HCT116 (cell line): ENCODE measurements around the gene VPS4B. TPM values are rescaled to one million over a fixed set of nuclear protein-coding genes. Genes with fewer than 3 reads are reported as not detected.

Experiments
- ATAC-seq: fragments of 200-7000 bp; cut with Tn5 transposase; 2 replicates; pipeline ENCODE4 v1.9.1; 2020; ENCODE audit warnings: mild to moderate bottlenecking, moderate library complexity
- BruUV-seq: library from RNA; stranded (reverse); fragments of 400-500 nt; replicated peaks from 2 replicates; lab custom pipeline; 2021; lab: Mats Ljungman, UMichigan
- CTCF ChIA-PET: fragments of 300-600 bp; sonication (Branson Sonifier 250); formaldehyde crosslinking; loops from one replicate; lab custom pipeline; 2021; ENCODE audit warnings: antibody characterized with exemption; lab: Charles Lee
- POLR2A ChIA-PET: fragments of 300-600, 350-600 bp; sonication (Branson Sonifier 250); formaldehyde crosslinking; loops from one replicate; lab custom pipeline; 2021; ENCODE audit warnings: antibody characterized with exemption; lab: Charles Lee
- RAD21 ChIA-PET, 2 experiments: fragments of 300-600 bp; sonication (Branson Sonifier 250); formaldehyde crosslinking; loops; one replicate each; lab custom pipeline; 2023; ENCODE audit warnings: low total read pairs in 2 of 2; ENCODE audit not compliant: uncharacterized antibody in 2 of 2, unreplicated experiment in 2 of 2, low non-redundant PET in 1 of 2; lab: Charles Lee
- DNase-seq: peaks from one replicate; pipeline ENCODE4 v3.0.0-alpha.2; 2010; ENCODE audit warnings: low read depth, low spot score
- H2AFZ ChIP-seq: fragments of 200-600 bp; shearing (Covaris generic), sonication (generic); 2 replicates; pipeline ENCODE4 v1.6.1; 2017; ENCODE audit warnings: low read depth, mixed run types, mixed read lengths, antibody characterized with exemption, low read length; ENCODE audit not compliant: poor library complexity, severe bottlenecking
- H3K27ac ChIP-seq: 2 replicates; pipeline ENCODE4 v1.5.1; 2012; ENCODE audit warnings: low read depth, low read length
- H3K27me3 ChIP-seq: fragments of 200-600 bp; sonication (generic); 2 replicates; pipeline ENCODE4 v1.6.1; 2016; ENCODE audit warnings: mixed run types, low read length, mixed read lengths; ENCODE audit not compliant: insufficient read depth
- H3K36me3 ChIP-seq, 2 experiments: fragments of 200-500 bp in 1 of 2; fragments of 200-600 bp in 1 of 2; sonication (Bioruptor generic) in 1 of 2; sonication (generic) in 1 of 2; 2 replicates each; pipeline versions ENCODE4 v1.5.1 to v1.6.1; 2014 to 2016; ENCODE audit warnings: low read length in 2 of 2, inconsistent platforms in 1 of 2, mixed read lengths in 1 of 2, mixed run types in 1 of 2; ENCODE audit not compliant: insufficient read depth in 2 of 2, control insufficient read depth in 1 of 2
- H3K4me1 ChIP-seq, 2 experiments: fragments of 200-600 bp in 1 of 2; sonication (generic) in 1 of 2; 2 replicates each; pipeline versions ENCODE4 v1.5.1 to v1.6.1; 2012 to 2017; ENCODE audit warnings: low read length in 2 of 2, inconsistent platforms in 1 of 2, mild to moderate bottlenecking in 1 of 2, mixed read lengths in 1 of 2, mixed run types in 1 of 2, moderate library complexity in 1 of 2; ENCODE audit not compliant: insufficient read depth in 2 of 2, control insufficient read depth in 1 of 2
- H3K4me2 ChIP-seq: fragments of 200-600 bp; sonication (generic); 2 replicates; pipeline ENCODE4 v1.6.1; 2017; ENCODE audit warnings: mixed run types, low read length, mixed read lengths
- H3K4me3 ChIP-seq, 2 experiments: fragments of 200-600 bp in 1 of 2; sonication (generic) in 1 of 2; replicated peaks in 1 of 2; 2 replicates each; pipeline ENCODE4 v1.5.1; 2011 to 2016; ENCODE audit warnings: low read length in 2 of 2, control low read depth in 1 of 2, low read depth in 1 of 2, mild to moderate bottlenecking in 1 of 2, mixed read lengths in 1 of 2, mixed run types in 1 of 2
- H3K79me2 ChIP-seq: fragments of 200-600 bp; sonication (generic); 2 replicates; pipeline ENCODE4 v1.6.1; 2017; ENCODE audit warnings: mild to moderate bottlenecking, mixed run types, low read length, moderate library complexity, mixed read lengths; ENCODE audit not compliant: insufficient read depth
- H3K9ac ChIP-seq: fragments of 200-600 bp; sonication (generic); 2 replicates; pipeline ENCODE4 v1.6.1; 2016; ENCODE audit warnings: low read length, mixed read lengths
- H3K9me2 ChIP-seq: fragments of 200-600 bp; sonication (generic), shearing (Covaris generic); 2 replicates; pipeline ENCODE4 v1.6.1; 2017; ENCODE audit warnings: mixed run types, mild to moderate bottlenecking, moderate library complexity; ENCODE audit not compliant: insufficient read depth
- H3K9me3 ChIP-seq, 2 experiments: fragments of 200-500 bp in 1 of 2; fragments of 200-600 bp in 1 of 2; sonication (Bioruptor generic) in 1 of 2; sonication (generic) in 1 of 2; 2 replicates each; pipeline ENCODE4 v1.6.1; 2014 to 2017; ENCODE audit warnings: low read length in 2 of 2, mixed read lengths in 2 of 2, inconsistent platforms in 1 of 2, low read depth in 1 of 2, mild to moderate bottlenecking in 1 of 2, mixed run types in 1 of 2, moderate library complexity in 1 of 2; ENCODE audit not compliant: control insufficient read depth in 1 of 2, insufficient read depth in 1 of 2
- H4K20me1 ChIP-seq: fragments of 200-600 bp; sonication (generic), shearing (Covaris generic); 2 replicates; pipeline ENCODE4 v1.6.1; 2017; ENCODE audit warnings: mixed run types, mild to moderate bottlenecking, moderate library complexity; ENCODE audit not compliant: insufficient read depth
- CBX3 ChIP-seq: IDR thresholded peaks from 2 replicates; pipeline ENCODE4 v1.6.1; 2012; ENCODE audit warnings: low read depth
- CEBPB ChIP-seq: IDR thresholded peaks from 2 replicates; pipeline ENCODE4 v1.6.1; 2012; ENCODE audit warnings: low read depth
- ELF1 ChIP-seq: IDR thresholded peaks from 2 replicates; pipeline ENCODE4 v1.6.1; 2012; ENCODE audit warnings: low read depth, borderline replicate concordance
- EZH2 ChIP-seq: fragments of 200-600 bp; sonication (generic); IDR thresholded peaks from 2 replicates; pipeline ENCODE4 v1.6.1; 2017; ENCODE audit warnings: antibody characterized with exemption, mixed run types
- EZH2phosphoT487 ChIP-seq: fragments of 200-600 bp; IDR thresholded peaks from 2 replicates; pipeline ENCODE4 v1.6.1; 2018; ENCODE audit warnings: antibody characterized with exemption, borderline replicate concordance
- FOSL1 ChIP-seq: IDR thresholded peaks from 2 replicates; pipeline ENCODE4 v1.6.1; 2012; ENCODE audit warnings: low read depth
- JUND ChIP-seq: IDR thresholded peaks from 2 replicates; pipeline ENCODE4 v1.6.1; 2012
- MAX ChIP-seq: IDR thresholded peaks from 2 replicates; pipeline ENCODE4 v1.6.1; 2012
- RAD21 ChIP-seq: IDR thresholded peaks from 2 replicates; pipeline ENCODE4 v1.6.1; 2012; ENCODE audit warnings: low read depth, mild to moderate bottlenecking
- SIN3A ChIP-seq: IDR thresholded peaks from 2 replicates; pipeline ENCODE4 v1.6.1; 2012; ENCODE audit warnings: low read depth
- SP1 ChIP-seq: IDR thresholded peaks from 2 replicates; pipeline ENCODE4 v1.6.1; 2012; ENCODE audit warnings: low read depth
- TCF7L2 ChIP-seq: IDR thresholded peaks from 2 replicates; pipeline ENCODE4 v1.7.0; 2011; ENCODE audit warnings: borderline replicate concordance, inconsistent platforms; ENCODE audit not compliant: insufficient read depth, insufficient read length; ENCODE audit errors: extremely low read depth
- YY1 ChIP-seq: IDR thresholded peaks from 2 replicates; pipeline ENCODE4 v1.6.1; 2011; ENCODE audit warnings: low read length, low read depth, moderate library complexity, mild to moderate bottlenecking; ENCODE audit not compliant: insufficient replicate concordance; ENCODE audit errors: extremely low read depth
- ZFX ChIP-seq: fragments of 450-650 bp; IDR thresholded peaks from 2 replicates; pipeline ENCODE4 v1.6.1; 2017
- intact Hi-C: fragments of 100-400 bp; cut with micrococcal nuclease; formaldehyde crosslinking; loops from 2 replicates; pipeline ENCODE4 v1.10.0; 2022
- total RNA-seq: library from RNA; stranded (reverse); gene quantifications from one replicate; pipeline ENCODE4 v1.2.1, GENCODE V29; 2021; ENCODE audit not compliant: unreplicated experiment
- TF ChIP-seq, protein P1 (sequence below): IDR thresholded peaks from 2 replicates; pipeline ENCODE4 v1.6.1; 2012
- TF ChIP-seq, protein P2 (sequence below), 3 experiments: fragments of 200-600 bp in 1 of 3; sonication (generic) in 1 of 3; IDR thresholded peaks in 2 of 3; conservative IDR thresholded peaks in 1 of 3; 2 replicates each; pipeline ENCODE4 v1.5.1; 2012 to 2017; ENCODE audit warnings: low read depth in 2 of 3, low read length in 2 of 3, antibody characterized with exemption in 1 of 3, borderline replicate concordance in 1 of 3, control low read depth in 1 of 3, mild to moderate bottlenecking in 1 of 3, mixed read lengths in 1 of 3, mixed run types in 1 of 3, moderate library complexity in 1 of 3; ENCODE audit not compliant: insufficient read depth in 1 of 3
- TF ChIP-seq, protein P3 (sequence below): IDR thresholded peaks from 2 replicates; pipeline ENCODE4 v1.6.1; 2011; ENCODE audit warnings: mild to moderate bottlenecking, low read length, moderate library complexity; ENCODE audit not compliant: insufficient replicate concordance; ENCODE audit errors: extremely low read depth

The VPS4B gene
- total RNA-seq, 1 experiment from 2014 or later: 68.3 TPM

GRCh38 chr18:63409301-63409700 lies 13.0 kb downstream of the VPS4B start:
- Histone ChIP-seq H3K27ac (no peak overlapping the region), H3K9me3 (no peaks in the 10 kb centered on the region), H3K9ac (no peak overlapping the region), H3K4me1 (peaks cover 0 to 12% of the 10 kb centered on the region in 2 experiments; a peak in 2 of 4 replicates), H2AFZ (no peak overlapping the region), H3K4me2 (no peak overlapping the region), H3K79me2 (peaks cover 55% of the 10 kb centered on the region), H3K9me2 (no peaks in the 10 kb centered on the region), H3K4me3 (no peak overlapping the region), H4K20me1 (no peaks in the 10 kb centered on the region), H3K36me3 (peaks cover 2 to 20% of the 10 kb centered on the region in 2 experiments; a peak in 3 of 4 replicates), H3K27me3 (no peaks in the 10 kb centered on the region)
- POLR2A ChIA-PET: no interaction called here
- TF ChIP-seq, protein P1, sequence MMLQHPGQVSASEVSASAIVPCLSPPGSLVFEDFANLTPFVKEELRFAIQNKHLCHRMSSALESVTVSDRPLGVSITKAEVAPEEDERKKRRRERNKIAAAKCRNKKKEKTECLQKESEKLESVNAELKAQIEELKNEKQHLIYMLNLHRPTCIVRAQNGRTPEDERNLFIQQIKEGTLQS: no peak
- TF ChIP-seq, protein P2, sequence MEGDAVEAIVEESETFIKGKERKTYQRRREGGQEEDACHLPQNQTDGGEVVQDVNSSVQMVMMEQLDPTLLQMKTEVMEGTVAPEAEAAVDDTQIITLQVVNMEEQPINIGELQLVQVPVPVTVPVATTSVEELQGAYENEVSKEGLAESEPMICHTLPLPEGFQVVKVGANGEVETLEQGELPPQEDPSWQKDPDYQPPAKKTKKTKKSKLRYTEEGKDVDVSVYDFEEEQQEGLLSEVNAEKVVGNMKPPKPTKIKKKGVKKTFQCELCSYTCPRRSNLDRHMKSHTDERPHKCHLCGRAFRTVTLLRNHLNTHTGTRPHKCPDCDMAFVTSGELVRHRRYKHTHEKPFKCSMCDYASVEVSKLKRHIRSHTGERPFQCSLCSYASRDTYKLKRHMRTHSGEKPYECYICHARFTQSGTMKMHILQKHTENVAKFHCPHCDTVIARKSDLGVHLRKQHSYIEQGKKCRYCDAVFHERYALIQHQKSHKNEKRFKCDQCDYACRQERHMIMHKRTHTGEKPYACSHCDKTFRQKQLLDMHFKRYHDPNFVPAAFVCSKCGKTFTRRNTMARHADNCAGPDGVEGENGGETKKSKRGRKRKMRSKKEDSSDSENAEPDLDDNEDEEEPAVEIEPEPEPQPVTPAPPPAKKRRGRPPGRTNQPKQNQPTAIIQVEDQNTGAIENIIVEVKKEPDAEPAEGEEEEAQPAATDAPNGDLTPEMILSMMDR (IDR thresholded peaks at IDR 0.05 in 2 of 3, conservative IDR thresholded peaks at IDR 0.05 in 1 of 3; ENCODE audit: borderline replicate concordance in 1 of 3, insufficient read depth in 1 of 3, low read depth in 2 of 3, low read length in 2 of 3): no peak
- TF ChIP-seq MAX (no peak), TCF7L2 (no peak)
- TSS peak; percentile 5 for BruUV-seq
- DNase-seq (no peak), ATAC-seq (no peak)
- RAD21 ChIA-PET: no interaction called here
- CTCF ChIA-PET: no interaction called here
- intact Hi-C loops: no loop called here

- Histone ChIP-seq H3K4me1 (peaks cover 0 to 9% of the 10 kb centered on the region in 2 experiments; a peak in 1 of 4 replicates), H3K4me3 (no peak overlapping the region), H2AFZ (no peak overlapping the region), H3K36me3 (peaks cover 18 to 24% of the 10 kb centered on the region in 2 experiments), H3K4me2 (no peak overlapping the region), H3K9ac (no peak overlapping the region), H3K79me2 (peaks cover 42% of the 10 kb centered on the region), H3K27me3 (no peaks in the 10 kb centered on the region), H3K9me3 (no peaks in the 10 kb centered on the region), H3K9me2 (no peaks in the 10 kb centered on the region), H4K20me1 (no peaks in the 10 kb centered on the region), H3K27ac (no peak overlapping the region)
- RAD21 ChIA-PET: no interaction called here
- ATAC-seq (no peak), DNase-seq (no peak)
- BruUV-seq: no TSS peak
- intact Hi-C loops: no loop called here
- CTCF ChIA-PET: no interaction called here
- POLR2A ChIA-PET: no interaction called here
- TF ChIP-seq ZFX (no peak), EZH2phosphoT487 (no peak), ELF1 (no peak), CEBPB (no peak), SP1 (no peak), RAD21 (no peak), CBX3 (no peak), SIN3A (no peak), YY1 (no peak), TCF7L2 (no peak), JUND (no peak), EZH2 (no peak), FOSL1 (no peak)
- TF ChIP-seq, protein P3, sequence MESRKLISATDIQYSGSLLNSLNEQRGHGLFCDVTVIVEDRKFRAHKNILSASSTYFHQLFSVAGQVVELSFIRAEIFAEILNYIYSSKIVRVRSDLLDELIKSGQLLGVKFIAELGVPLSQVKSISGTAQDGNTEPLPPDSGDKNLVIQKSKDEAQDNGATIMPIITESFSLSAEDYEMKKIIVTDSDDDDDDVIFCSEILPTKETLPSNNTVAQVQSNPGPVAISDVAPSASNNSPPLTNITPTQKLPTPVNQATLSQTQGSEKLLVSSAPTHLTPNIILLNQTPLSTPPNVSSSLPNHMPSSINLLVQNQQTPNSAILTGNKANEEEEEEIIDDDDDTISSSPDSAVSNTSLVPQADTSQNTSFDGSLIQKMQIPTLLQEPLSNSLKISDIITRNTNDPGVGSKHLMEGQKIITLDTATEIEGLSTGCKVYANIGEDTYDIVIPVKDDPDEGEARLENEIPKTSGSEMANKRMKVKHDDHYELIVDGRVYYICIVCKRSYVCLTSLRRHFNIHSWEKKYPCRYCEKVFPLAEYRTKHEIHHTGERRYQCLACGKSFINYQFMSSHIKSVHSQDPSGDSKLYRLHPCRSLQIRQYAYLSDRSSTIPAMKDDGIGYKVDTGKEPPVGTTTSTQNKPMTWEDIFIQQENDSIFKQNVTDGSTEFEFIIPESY: no peak
- TF ChIP-seq, protein P1: no peak
These were observed 14.5 kb downstream of the VPS4B start for GRCh38 chr18:63407734-63408133.
